Uterus (tissue), 2 donors: ENCODE data around the gene MAP2K7.

Experiments
- POLR2A ChIP-seq, 2 donors: fragments of 450-650 bp; IDR thresholded peaks; one replicate each; pipeline ENCODE4 v1.6.1; 2016; ENCODE audit warnings: antibody characterized with exemption in 2 of 2, mild to moderate bottlenecking in 1 of 2, moderate library complexity in 1 of 2
- TF ChIP-seq, protein P1 (sequence below), 4 experiments: fragments of 200-600 bp in 2 of 4; fragments of 450-650 bp in 2 of 4; sonication (generic) in 2 of 4; IDR thresholded peaks; one replicate each; pipeline ENCODE4 v1.5.1; 2016 to 2019; ENCODE audit warnings: antibody characterized with exemption in 4 of 4, mild to moderate bottlenecking in 2 of 4, moderate library complexity in 1 of 4

DNA sequence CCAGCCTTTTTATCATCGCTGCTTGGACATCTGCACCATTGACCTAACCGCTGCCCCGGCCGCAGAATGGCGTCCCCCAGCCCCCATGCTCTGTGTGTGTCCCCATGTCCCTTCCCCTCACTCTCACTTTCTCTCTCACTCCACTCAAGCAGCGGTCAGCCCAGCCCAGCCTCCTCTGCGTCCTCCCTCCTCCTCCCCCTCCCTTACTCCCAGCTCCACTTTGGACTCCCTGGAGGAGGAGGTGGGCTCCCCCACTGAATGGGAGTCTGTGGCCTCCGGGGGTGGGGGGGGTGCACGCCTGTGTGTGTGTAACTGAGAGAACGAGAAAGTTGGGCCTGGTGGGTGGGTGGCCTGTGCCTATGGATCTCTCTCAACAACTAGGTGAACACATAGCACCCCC, 2.2 kb downstream of the MAP2K7 start:
- TF ChIP-seq, protein P1, sequence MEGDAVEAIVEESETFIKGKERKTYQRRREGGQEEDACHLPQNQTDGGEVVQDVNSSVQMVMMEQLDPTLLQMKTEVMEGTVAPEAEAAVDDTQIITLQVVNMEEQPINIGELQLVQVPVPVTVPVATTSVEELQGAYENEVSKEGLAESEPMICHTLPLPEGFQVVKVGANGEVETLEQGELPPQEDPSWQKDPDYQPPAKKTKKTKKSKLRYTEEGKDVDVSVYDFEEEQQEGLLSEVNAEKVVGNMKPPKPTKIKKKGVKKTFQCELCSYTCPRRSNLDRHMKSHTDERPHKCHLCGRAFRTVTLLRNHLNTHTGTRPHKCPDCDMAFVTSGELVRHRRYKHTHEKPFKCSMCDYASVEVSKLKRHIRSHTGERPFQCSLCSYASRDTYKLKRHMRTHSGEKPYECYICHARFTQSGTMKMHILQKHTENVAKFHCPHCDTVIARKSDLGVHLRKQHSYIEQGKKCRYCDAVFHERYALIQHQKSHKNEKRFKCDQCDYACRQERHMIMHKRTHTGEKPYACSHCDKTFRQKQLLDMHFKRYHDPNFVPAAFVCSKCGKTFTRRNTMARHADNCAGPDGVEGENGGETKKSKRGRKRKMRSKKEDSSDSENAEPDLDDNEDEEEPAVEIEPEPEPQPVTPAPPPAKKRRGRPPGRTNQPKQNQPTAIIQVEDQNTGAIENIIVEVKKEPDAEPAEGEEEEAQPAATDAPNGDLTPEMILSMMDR (IDR thresholded peaks at IDR 0.05) = no peak
- no peak for TF ChIP-seq POLR2A (IDR thresholded peaks at IDR 0.05)
